OCI-LY1 (cell line): ENCODE data around the gene BHLHA15.

Experiments used
- CTCF ChIP-seq: fragments of 200-600 bp; sonication (generic), shearing (Covaris generic); IDR thresholded peaks from 2 replicates; pipeline ENCODE4 v1.5.1; 2017; ENCODE audit warnings: mild to moderate bottlenecking, antibody characterized with exemption, low read length, moderate library complexity, mixed read lengths
- EZH2 ChIP-seq: fragments of 200-600 bp; sonication (generic), shearing (Covaris generic); IDR thresholded peaks from 2 replicates; pipeline ENCODE4 v1.8.0; 2017; ENCODE audit warnings: borderline replicate concordance, mixed run types, mild to moderate bottlenecking, antibody characterized with exemption, low read length, moderate library complexity, mixed read lengths

- TF ChIP-seq CTCF (no peak), EZH2 (no peak)
Observed at GRCh38 chr7:98214811-98215321, 3.6 kb downstream of the BHLHA15 start.
